ENCODE measurements around the gene UTP11.
A peak's percentile ranks its signal among the peaks of the same experiment; 100 is the strongest.

Gene UTP11

GRCh38 chr1:38003261-38004250, 9.0 kb upstream of the UTP11 start:
- peak; percentile 53 for DNase-seq (ENCODE audit: low read depth)

- peak; percentile 39 for DNase-seq (ENCODE audit: low read depth)
These were observed 8.0 kb upstream of the UTP11 start for GRCh38 chr1:38004284-38005108.

- peak; percentile 63 for DNase-seq (ENCODE audit: low read depth)
These were observed 7.1 kb upstream of the UTP11 start, which contains the start of gene FHL3 for GRCh38 chr1:38005195-38006007. Gene FHL3, minus strand, starts transcription at chr1:38005514. Its CDS starts 6,102 bp downstream, at chr1:37999412.

- DNase-seq (ENCODE audit: low read depth): no peak
These were observed 6.3 kb upstream of the UTP11 start for GRCh38 chr1:38006008-38006828.

GRCh38 chr1:38009088-38009840, 3.3 kb upstream of the UTP11 start:
- DNase-seq (ENCODE audit: low read depth): peak; percentile 77

- DNase-seq (ENCODE audit: low read depth): no peak
These were observed 2.7 kb upstream of the UTP11 start for GRCh38 chr1:38009841-38010180.

- DNase-seq (ENCODE audit: low read depth): no peak
These were observed 691 bp downstream of the UTP11 start for GRCh38 chr1:38013227-38013622.

- no peak for DNase-seq (ENCODE audit: low read depth)
These were observed 1.6 kb downstream of the UTP11 start for GRCh38 chr1:38014171-38014570.

GRCh38 chr1:38014724-38015424, 2.3 kb downstream of the UTP11 start:
- DNase-seq (ENCODE audit: low read depth): no peak

- peak; percentile 23 for DNase-seq (ENCODE audit: low read depth)
These were observed 3.6 kb downstream of the UTP11 start for GRCh38 chr1:38015978-38016725.

- peak; percentile 57 for DNase-seq (ENCODE audit: low read depth)
These were observed 6.4 kb downstream of the UTP11 start for GRCh38 chr1:38018864-38019343.

GRCh38 chr1:38020396-38020795, 7.9 kb downstream of the UTP11 start:
- peak; percentile 59 for DNase-seq (ENCODE audit: low read depth)

GRCh38 chr1:38021969-38022368, 9.4 kb downstream of the UTP11 start:
- no peak for DNase-seq (ENCODE audit: low read depth)

- DNase-seq (ENCODE audit: low read depth): no peak
These were observed 10.3 kb downstream of the UTP11 start for GRCh38 chr1:38022810-38023209.

GRCh38 chr1:38025233-38025632, 12.7 kb downstream of the UTP11 start:
- DNase-seq (ENCODE audit: low read depth): no peak

GRCh38 chr1:38025664-38026063, 13.1 kb downstream of the UTP11 start:
- DNase-seq (ENCODE audit: low read depth): no peak

GRCh38 chr1:38026592-38027200, 14.2 kb downstream of the UTP11 start:
- DNase-seq (ENCODE audit: low read depth): peak; percentile 65

All from EH (cell line).